Tibial nerve (tissue), 4 donors: ENCODE data around the gene ANO3. TPM values are rescaled to one million over a fixed set of nuclear protein-coding genes. Genes with fewer than 3 reads are reported as not detected.
"Not testable (repeated sequence)": the region's sequence is repeated elsewhere in the genome, so short reads cannot be mapped to it uniquely, and the experiment has no call there.

Source experiments
- DNase-seq, 2 donors: peaks; one replicate each; pipeline ENCODE4 v3.0.0-alpha.2; 2019; ENCODE audit warnings: low spot score in 2 of 2
- H3K27ac ChIP-seq, 4 donors: fragments of 200-600 bp; sonication (generic) in 3 of 4; one replicate each; pipeline ENCODE4 v1.5.1; 2017 to 2019; ENCODE audit warnings: mild to moderate bottlenecking in 1 of 4
- H3K27me3 ChIP-seq, 2 donors: fragments of 200-600 bp; sonication (generic) in 1 of 2; one replicate each; pipeline versions ENCODE4 v1.5.1 to v1.6.0; 2017 to 2019
- H3K36me3 ChIP-seq, 3 donors: fragments of 200-600 bp; sonication (generic); one replicate each; pipeline ENCODE4 v1.5.1; 2018 to 2019
- H3K4me1 ChIP-seq, 4 donors: fragments of 200-600 bp; sonication (generic) in 3 of 4; one replicate each; pipeline ENCODE4 v1.5.1; 2017 to 2019
- H3K4me3 ChIP-seq, 4 donors: fragments of 200-600 bp; sonication (generic) in 3 of 4; one replicate each; pipeline ENCODE4 v1.5.1; 2017 to 2019; ENCODE audit warnings: mild to moderate bottlenecking in 1 of 4, moderate library complexity in 1 of 4
- H3K9me3 ChIP-seq, 4 donors: fragments of 200-600 bp; sonication (generic) in 3 of 4; one replicate each; pipeline ENCODE4 v1.5.1; 2017 to 2019
- EP300 ChIP-seq, 2 donors: sonication (generic); formaldehyde crosslinking; IDR thresholded peaks; one replicate each; pipeline ENCODE4 v1.6.1; 2017; ENCODE audit warnings: antibody characterized with exemption in 2 of 2, mild to moderate bottlenecking in 1 of 2
- POLR2A ChIP-seq, 2 donors: fragments of 450-650 bp; IDR thresholded peaks; one replicate each; pipeline ENCODE4 v1.6.1; 2017; ENCODE audit warnings: antibody characterized with exemption in 2 of 2, mild to moderate bottlenecking in 2 of 2, moderate library complexity in 2 of 2
- WGBS, 2 donors: methylation state at CpG; one replicate each; pipeline ENCODE4 v1.1.5; 2018; 5-methylcytosine and 5-hydroxymethylcytosine counted together
- total RNA-seq, 4 donors: library from RNA; depleted of rRNA; stranded (reverse); fragments of >200 nt; gene quantifications; one replicate each; pipeline ENCODE4 v1.1.0, GENCODE V29; 2016
- TF ChIP-seq, protein P1 (sequence below), 5 experiments: fragments of 200-600 bp in 3 of 5; fragments of 450-650 bp in 2 of 5; sonication (generic) in 3 of 5; IDR thresholded peaks; one replicate each; pipeline ENCODE4 v1.5.1; 2016 to 2019; ENCODE audit warnings: antibody characterized with exemption in 5 of 5, mild to moderate bottlenecking in 3 of 5, moderate library complexity in 2 of 5

ANO3 gene
- total RNA-seq, 4 donors from 2014 or later = 0.42 to 1.7 (median 0.74) TPM

DNA sequence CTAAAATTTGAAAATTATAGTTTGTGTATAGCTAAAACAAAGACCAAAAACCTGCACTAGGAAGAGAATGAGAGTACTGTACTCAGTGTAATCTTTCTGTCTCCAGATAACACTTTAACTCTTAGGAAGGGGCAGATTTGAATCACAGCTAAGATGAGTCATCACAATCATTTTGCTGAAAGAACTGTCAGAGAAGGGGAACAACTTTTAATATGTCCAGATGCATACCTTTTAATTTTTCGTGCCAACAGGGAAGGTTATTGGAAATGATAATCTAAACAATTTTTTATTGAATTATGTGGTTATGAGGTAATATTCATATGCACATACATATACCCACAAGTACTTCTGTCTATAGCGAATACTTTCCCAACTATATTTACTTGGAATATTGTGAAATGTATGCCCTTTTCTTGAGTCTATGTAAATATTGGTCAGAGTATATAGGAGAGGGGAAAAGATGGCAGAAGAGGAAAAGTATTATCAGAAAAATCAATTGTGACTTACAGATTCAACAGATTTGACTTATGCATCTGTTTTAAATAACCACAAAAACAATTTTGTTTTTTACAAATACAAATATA lies 291.2 kb downstream of the ANO3 start:
- H3K9me3 ChIP-seq = no peaks in the 10 kb centered on the region
- H3K36me3 ChIP-seq = no peaks in the 10 kb centered on the region
- no peak overlapping the region for H3K27ac ChIP-seq
- no peak overlapping the region for H3K4me3 ChIP-seq
- no peaks in the 10 kb centered on the region for H3K4me1 ChIP-seq
- TF ChIP-seq EP300 (IDR thresholded peaks at IDR 0.05) (no peak), POLR2A (IDR thresholded peaks at IDR 0.05) (no peak)
- TF ChIP-seq, protein P1, sequence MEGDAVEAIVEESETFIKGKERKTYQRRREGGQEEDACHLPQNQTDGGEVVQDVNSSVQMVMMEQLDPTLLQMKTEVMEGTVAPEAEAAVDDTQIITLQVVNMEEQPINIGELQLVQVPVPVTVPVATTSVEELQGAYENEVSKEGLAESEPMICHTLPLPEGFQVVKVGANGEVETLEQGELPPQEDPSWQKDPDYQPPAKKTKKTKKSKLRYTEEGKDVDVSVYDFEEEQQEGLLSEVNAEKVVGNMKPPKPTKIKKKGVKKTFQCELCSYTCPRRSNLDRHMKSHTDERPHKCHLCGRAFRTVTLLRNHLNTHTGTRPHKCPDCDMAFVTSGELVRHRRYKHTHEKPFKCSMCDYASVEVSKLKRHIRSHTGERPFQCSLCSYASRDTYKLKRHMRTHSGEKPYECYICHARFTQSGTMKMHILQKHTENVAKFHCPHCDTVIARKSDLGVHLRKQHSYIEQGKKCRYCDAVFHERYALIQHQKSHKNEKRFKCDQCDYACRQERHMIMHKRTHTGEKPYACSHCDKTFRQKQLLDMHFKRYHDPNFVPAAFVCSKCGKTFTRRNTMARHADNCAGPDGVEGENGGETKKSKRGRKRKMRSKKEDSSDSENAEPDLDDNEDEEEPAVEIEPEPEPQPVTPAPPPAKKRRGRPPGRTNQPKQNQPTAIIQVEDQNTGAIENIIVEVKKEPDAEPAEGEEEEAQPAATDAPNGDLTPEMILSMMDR (IDR thresholded peaks at IDR 0.05) = no peak
- WGBS, 2 donors = 77 to 79% methylated on average over 2 of the region's 2 CpGs
- no peak for DNase-seq
- H3K27me3 ChIP-seq = no peaks in the 10 kb centered on the region

DNA sequence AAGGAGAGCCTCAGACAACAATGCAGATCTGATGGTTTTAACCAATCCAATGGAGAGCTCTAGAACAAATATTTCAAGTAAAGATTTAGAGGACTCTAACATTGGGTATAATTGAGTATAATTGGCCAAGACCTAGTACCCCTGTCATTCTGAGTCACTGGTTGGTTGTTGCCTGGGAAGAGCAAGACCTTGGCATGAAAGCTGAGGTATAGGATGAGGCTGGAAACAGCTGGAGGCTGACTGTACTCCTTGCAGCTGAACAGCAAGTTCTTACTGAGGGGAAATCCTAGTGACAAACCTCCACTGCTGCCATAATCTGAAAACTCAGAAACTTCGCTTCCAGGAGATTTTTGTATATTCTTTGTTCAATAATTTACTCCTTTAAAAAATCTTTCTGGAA lies 294.4 kb downstream of the ANO3 start:
- H3K9me3 ChIP-seq = no peaks in the 10 kb centered on the region
- H3K27ac ChIP-seq = no peak overlapping the region
- 87 to 97% methylated on average over 1 of the region's 1 CpG for WGBS, 2 donors
- no peaks in the 10 kb centered on the region for H3K36me3 ChIP-seq
- no peak for DNase-seq
- no peak overlapping the region for H3K4me3 ChIP-seq
- no peaks in the 10 kb centered on the region for H3K27me3 ChIP-seq
- TF ChIP-seq, protein P1 (IDR thresholded peaks at IDR 0.05) = no peak
- no peak for TF ChIP-seq EP300 (IDR thresholded peaks at IDR 0.05)
- no peak for TF ChIP-seq POLR2A (IDR thresholded peaks at IDR 0.05)
- H3K4me1 ChIP-seq = no peaks in the 10 kb centered on the region

DNA sequence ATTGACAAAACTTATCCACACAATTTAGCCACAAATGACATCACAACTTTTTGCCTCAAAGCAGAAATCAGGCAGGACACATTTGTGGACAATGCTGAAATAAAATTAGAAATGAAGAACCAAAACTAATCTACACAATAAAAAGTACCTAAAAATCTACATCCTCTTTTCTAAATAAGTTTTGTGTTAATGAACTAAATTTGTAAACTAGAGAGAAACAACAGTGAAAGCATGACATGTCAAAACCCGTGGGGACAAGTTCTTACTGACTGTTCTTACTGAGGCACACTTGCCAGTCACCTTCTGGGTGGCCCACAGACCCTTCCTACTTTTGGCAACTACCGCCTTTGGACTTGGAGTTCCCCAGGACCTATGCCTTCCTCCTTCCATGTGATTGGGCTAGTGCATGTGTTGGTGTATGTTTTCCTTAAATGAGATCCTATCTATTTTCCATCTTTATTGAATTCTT lies 300.8 kb downstream of the ANO3 start:
- TF ChIP-seq EP300 (IDR thresholded peaks at IDR 0.05) (no peak), POLR2A (IDR thresholded peaks at IDR 0.05) (no peak)
- TF ChIP-seq, protein P1 (IDR thresholded peaks at IDR 0.05) = no peak
- no peaks in the 10 kb centered on the region for H3K27me3 ChIP-seq
- no peaks in the 10 kb centered on the region for H3K4me1 ChIP-seq
- no peak overlapping the region for H3K27ac ChIP-seq
- H3K4me3 ChIP-seq = no peak overlapping the region
- H3K9me3 ChIP-seq = no peaks in the 10 kb centered on the region
- H3K36me3 ChIP-seq = no peaks in the 10 kb centered on the region
- DNase-seq = no peak
- WGBS, 2 donors = 36 to 63% methylated on average over 2 of the region's 2 CpGs

DNA sequence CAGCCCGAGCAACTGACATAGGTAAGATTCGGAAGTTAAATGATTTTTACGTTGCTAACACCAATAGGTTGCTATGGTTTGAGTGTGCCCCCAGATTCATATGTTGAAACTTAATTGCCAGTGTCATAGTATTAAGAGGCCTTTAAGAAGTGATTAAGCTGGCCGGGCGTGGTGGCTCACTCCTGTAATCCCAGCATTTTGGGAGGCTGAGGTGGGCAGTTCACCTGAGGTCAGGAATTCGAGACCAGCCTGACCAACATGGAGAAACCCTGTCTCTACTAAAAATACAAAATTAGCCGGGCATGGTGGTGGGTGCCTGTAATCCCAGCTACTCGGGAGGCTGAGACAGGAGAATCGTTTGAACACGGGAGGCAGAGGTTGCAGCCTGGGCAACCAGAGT lies 311.4 kb downstream of the ANO3 start:
- not testable (repeated sequence) for H3K36me3 ChIP-seq, DNase-seq, H3K4me3 ChIP-seq, H3K27ac ChIP-seq, H3K4me1 ChIP-seq, H3K9me3 ChIP-seq, H3K27me3 ChIP-seq
- WGBS, 2 donors = 94 to 97% methylated on average over 10 of the region's 10 CpGs

DNA sequence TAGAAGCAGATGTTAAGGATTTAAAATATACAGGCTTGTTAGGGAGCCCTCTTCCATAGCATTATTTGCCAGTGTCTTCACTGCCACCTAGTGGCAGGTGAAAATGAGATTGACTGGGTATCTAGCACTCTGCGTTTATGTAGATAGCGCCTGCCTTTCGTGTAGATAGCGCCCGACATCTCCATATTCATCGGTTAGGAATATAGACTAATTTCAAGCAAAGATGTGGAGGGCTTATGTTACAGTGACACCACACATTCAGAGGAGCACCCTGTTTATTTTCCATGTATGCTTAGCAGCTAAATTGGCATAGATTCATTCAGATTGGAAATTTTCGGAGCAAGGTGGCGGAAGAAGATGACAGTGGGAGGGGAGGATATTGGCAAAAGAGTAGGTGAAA lies 318.0 kb downstream of the ANO3 start:
- peak in 1 of 2 donors; percentile 69 for DNase-seq
- 62 to 65% methylated on average over 8 of the region's 8 CpGs for WGBS, 2 donors

More for the DNA sequence above, 318.0 kb downstream of the ANO3 start:
- TF ChIP-seq EP300 (IDR thresholded peaks at IDR 0.05) = no peak
- TF ChIP-seq, protein P1 (IDR thresholded peaks at IDR 0.05) = peak; percentile 23 to 62 (median 44)
- Histone ChIP-seq H3K27ac (no peak overlapping the region), H3K9me3 (no peaks in the 10 kb centered on the region), H3K4me1 (no peaks in the 10 kb centered on the region), H3K4me3 (no peak overlapping the region), H3K27me3 (no peaks in the 10 kb centered on the region), H3K36me3 (no peaks in the 10 kb centered on the region)
